Subcutaneous abdominal adipose tissue (tissue), 5 donors: ENCODE measurements around the gene AACS.

Experiments used
- H3K27ac ChIP-seq: one replicate; pipeline ENCODE4 v1.7.0; 2013; ENCODE audit warnings: low read depth, mild to moderate bottlenecking, inconsistent platforms, low read length, moderate library complexity
- H3K27me3 ChIP-seq, 5 donors: one replicate each; pipeline ENCODE4 v1.7.0; 2013; ENCODE audit warnings: low read length in 5 of 5, inconsistent platforms in 1 of 5; ENCODE audit not compliant: control insufficient read depth in 5 of 5, insufficient read depth in 4 of 5
- H3K36me3 ChIP-seq, 5 donors: one replicate each; pipeline ENCODE4 v1.7.0; 2013; ENCODE audit warnings: low read length in 5 of 5; ENCODE audit not compliant: control insufficient read depth in 5 of 5, insufficient read depth in 5 of 5
- H3K4me1 ChIP-seq, 5 donors: one replicate each; pipeline ENCODE4 v1.7.0; 2013; ENCODE audit warnings: low read length in 5 of 5, mild to moderate bottlenecking in 3 of 5, moderate library complexity in 1 of 5; ENCODE audit not compliant: control insufficient read depth in 5 of 5, insufficient read depth in 5 of 5
- H3K4me3 ChIP-seq, 5 donors: one replicate each; pipeline ENCODE4 v1.7.0; 2013; ENCODE audit warnings: low read length in 5 of 5, low read depth in 1 of 5
- H3K9ac ChIP-seq, 5 donors: one replicate each; pipeline ENCODE4 v1.7.0; 2013; ENCODE audit warnings: low read length in 5 of 5, mild to moderate bottlenecking in 4 of 5, moderate library complexity in 3 of 5
- H3K9me3 ChIP-seq, 5 donors: one replicate each; pipeline ENCODE4 v1.7.0; 2013; ENCODE audit warnings: low read length in 5 of 5; ENCODE audit not compliant: control insufficient read depth in 5 of 5
- donor health status: healthy.
- donor health status: healthy.
- donor health status: healthy.
- donor health status: healthy.
- donor health status: healthy.

Gene AACS

DNA sequence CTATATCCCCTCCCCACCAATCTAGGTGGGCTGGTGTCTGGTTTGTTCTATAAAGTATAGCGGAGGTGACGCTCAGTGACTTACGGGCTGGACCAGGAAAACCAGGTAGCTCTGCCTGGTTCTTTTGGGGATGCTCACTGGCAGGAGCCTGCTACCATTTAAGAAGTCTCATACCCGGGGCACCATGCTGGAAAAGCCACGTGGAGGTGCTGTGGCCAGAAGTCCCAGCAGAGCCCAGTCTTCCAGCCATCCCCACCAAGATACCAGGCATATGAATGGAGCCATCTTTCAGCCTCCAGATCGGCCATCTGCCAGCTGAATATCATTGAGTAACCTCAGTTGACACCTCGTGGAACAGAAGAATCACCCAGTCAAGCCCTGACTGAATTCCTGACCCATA, 87.2 kb downstream of the AACS start:
- no peaks in the 10 kb centered on the region for H3K36me3 ChIP-seq
- no peak overlapping the region for H3K4me3 ChIP-seq
- no peaks in the 10 kb centered on the region for H3K4me1 ChIP-seq
- no peak overlapping the region for H3K9ac ChIP-seq
- peaks cover 0 to 8% (median 6%) of the 10 kb centered on the region in 5 donors for H3K9me3 ChIP-seq
- no peaks in the 10 kb centered on the region for H3K27me3 ChIP-seq
- H3K27ac ChIP-seq: no peak overlapping the region

DNA sequence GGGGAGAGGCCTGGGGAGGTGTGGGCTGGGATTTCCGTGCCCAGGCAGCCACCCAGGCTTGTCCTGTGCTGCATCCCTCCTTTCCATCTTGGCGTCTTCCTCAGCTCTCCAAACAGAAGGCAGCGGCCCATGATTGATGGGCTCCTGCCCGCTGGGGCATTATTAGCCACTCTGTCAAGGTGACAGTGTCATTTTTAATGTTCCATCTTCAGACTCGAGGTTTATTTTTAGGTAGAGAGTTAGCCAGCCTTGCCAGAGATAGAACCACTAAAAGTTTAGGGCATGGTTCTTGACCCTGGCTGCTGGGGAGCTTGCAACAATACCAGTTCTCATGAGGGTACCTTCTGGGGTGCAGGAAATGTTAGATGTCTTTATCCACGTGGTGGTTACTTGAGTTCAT, 90.1 kb downstream of the AACS start:
- no peaks in the 10 kb centered on the region for H3K36me3 ChIP-seq
- H3K9me3 ChIP-seq: peaks cover 0 to 8% (median 6%) of the 10 kb centered on the region in 5 donors
- no peaks in the 10 kb centered on the region for H3K4me1 ChIP-seq
- H3K27me3 ChIP-seq: no peaks in the 10 kb centered on the region
- no peak overlapping the region for H3K27ac ChIP-seq
- no peak overlapping the region for H3K4me3 ChIP-seq
- H3K9ac ChIP-seq: no peak overlapping the region

DNA sequence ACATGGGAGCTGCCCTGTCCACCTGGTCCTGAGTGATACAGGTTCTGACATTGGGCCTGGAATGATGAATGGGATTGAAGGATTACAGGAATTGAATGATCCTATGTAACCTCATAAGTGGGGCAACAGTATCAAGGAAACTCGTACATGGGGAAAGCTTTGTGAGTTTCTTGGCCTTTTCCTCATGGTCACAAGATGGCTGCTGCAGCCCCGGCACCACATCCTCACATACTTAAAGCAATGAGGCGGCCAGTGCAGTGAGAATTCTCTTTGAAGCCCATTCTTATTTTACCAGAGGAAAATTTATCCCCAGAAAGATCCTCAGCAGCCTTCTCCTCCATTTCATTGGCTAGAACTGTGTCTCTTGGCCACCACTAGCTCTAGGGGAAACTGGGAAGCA, 91.9 kb downstream of the AACS start:
- Histone ChIP-seq H3K9me3 (peaks cover 0 to 8% (median 6%) of the 10 kb centered on the region in 5 donors), H3K4me1 (no peaks in the 10 kb centered on the region)

DNA sequence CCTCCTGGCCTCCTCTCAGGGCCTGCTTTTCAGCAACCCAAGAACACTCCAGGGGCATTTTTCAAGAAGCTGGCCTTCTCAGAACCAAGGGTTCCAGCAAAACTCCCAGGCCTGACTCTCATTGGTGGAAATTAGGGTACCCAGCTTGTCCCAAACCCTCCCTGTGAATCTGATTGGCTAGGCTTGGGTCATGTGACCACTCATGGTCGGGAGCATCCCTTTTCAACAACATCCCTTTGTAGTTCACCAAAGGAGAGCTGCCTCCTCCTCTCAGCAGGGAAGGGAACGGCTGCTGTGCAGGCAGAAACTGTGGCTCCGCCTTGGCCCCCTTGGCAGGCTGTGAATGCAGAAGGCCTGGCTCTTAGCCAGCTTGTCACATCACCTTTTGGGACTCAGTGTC, 94.5 kb downstream of the AACS start:
- Histone ChIP-seq H3K36me3 (no peaks in the 10 kb centered on the region), H3K9me3 (peaks cover 0 to 8% (median 6%) of the 10 kb centered on the region in 5 donors), H3K27me3 (no peaks in the 10 kb centered on the region), H3K4me3 (no peak overlapping the region), H3K9ac (no peak overlapping the region), H3K4me1 (no peaks in the 10 kb centered on the region), H3K27ac (no peak overlapping the region)

More for the DNA sequence above, 91.9 kb downstream of the AACS start:
- H3K4me3 ChIP-seq: no peak overlapping the region
- H3K36me3 ChIP-seq: no peaks in the 10 kb centered on the region
- no peak overlapping the region for H3K9ac ChIP-seq
- H3K27ac ChIP-seq: no peak overlapping the region
- no peaks in the 10 kb centered on the region for H3K27me3 ChIP-seq

GRCh38 chr12:125160281-125160955, 95.2 kb downstream of the AACS start:
- H3K4me1 ChIP-seq: no peaks in the 10 kb centered on the region
- H3K9ac ChIP-seq: no peak overlapping the region
- no peak overlapping the region for H3K4me3 ChIP-seq
- no peak overlapping the region for H3K27ac ChIP-seq
- H3K36me3 ChIP-seq: no peaks in the 10 kb centered on the region
- peaks cover 0 to 8% (median 6%) of the 10 kb centered on the region in 5 donors for H3K9me3 ChIP-seq
- H3K27me3 ChIP-seq: no peaks in the 10 kb centered on the region

- Histone ChIP-seq H3K4me3 (no peak overlapping the region), H3K4me1 (no peaks in the 10 kb centered on the region), H3K9ac (no peak overlapping the region), H3K9me3 (peaks cover 0 to 7% (median 6%) of the 10 kb centered on the region in 5 donors), H3K36me3 (no peaks in the 10 kb centered on the region), H3K27ac (no peak overlapping the region), H3K27me3 (peaks cover 0 to 4% (median 0%) of the 10 kb centered on the region in 5 donors)
Observed at GRCh38 chr12:125161712-125162022, 96.4 kb downstream of the AACS start.

DNA sequence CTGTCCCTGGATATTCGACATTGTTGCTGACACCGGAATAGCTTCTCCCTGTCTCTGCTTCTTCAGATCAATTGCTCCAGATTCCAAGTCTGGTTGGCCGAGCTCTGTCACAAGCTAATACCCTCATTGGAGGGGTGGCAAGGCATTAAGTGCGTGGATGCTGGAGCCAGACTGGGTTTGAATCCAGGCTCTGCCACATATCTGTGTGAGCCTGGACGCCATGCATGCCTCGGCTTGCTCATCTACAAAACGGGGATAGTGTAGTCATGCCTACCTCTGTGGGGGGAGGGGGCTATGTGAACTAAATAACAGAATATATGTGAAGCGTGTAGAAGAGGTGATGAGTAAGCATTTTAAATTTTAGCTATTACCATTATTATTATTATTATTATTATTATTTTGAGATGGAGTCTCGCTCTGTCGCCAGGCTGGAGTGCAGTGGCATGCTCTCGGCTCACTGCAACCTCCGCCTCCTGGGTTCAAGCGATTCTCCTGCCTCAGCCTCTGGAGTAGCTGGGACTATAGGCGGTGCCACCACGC, 97.3 kb downstream of the AACS start:
- peaks cover 0 to 4% (median under 1%) of the 10 kb centered on the region in 5 donors for H3K27me3 ChIP-seq
- no peak overlapping the region for H3K9ac ChIP-seq
- H3K9me3 ChIP-seq: no peaks in the 10 kb centered on the region
- H3K4me3 ChIP-seq: no peak overlapping the region
- H3K36me3 ChIP-seq: no peaks in the 10 kb centered on the region
- H3K4me1 ChIP-seq: no peaks in the 10 kb centered on the region
- H3K27ac ChIP-seq: no peak overlapping the region

- Histone ChIP-seq H3K4me1 (no peaks in the 10 kb centered on the region), H3K9me3 (no peaks in the 10 kb centered on the region), H3K36me3 (no peaks in the 10 kb centered on the region), H3K27me3 (peaks cover 0 to 5% (median 3%) of the 10 kb centered on the region in 5 donors), H3K4me3 (no peak overlapping the region), H3K27ac (no peak overlapping the region), H3K9ac (no peak overlapping the region)
Observed at GRCh38 chr12:125163148-125163547, 97.9 kb downstream of the AACS start.

GRCh38 chr12:125164541-125164940, 99.3 kb downstream of the AACS start:
- no peak overlapping the region for H3K27ac ChIP-seq

DNA sequence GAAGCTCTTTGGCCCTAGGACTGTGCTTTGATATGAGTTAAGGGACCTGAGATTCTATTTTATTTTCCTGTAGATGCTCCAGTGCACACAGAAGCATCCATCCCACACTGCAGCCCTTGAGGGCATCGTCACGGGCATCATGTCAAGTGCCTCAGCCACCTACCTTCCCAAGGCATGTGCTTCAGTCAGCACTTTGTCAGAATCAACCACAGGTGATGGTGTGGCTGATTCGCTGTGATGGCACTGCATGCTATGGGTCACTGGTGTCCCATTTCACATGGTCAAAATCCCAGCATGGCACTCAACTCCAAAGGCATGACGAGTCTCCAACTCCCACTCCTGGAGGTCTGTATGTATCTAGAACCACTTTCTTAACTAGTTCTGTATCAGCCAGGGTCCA, 100.8 kb downstream of the AACS start:
- H3K4me1 ChIP-seq: no peaks in the 10 kb centered on the region
- no peak overlapping the region for H3K4me3 ChIP-seq
- peaks cover 0 to 5% (median 3%) of the 10 kb centered on the region in 5 donors for H3K27me3 ChIP-seq
- no peak overlapping the region for H3K27ac ChIP-seq
- no peaks in the 10 kb centered on the region for H3K36me3 ChIP-seq
- peaks cover 2 to 8% (median 5%) of the 10 kb centered on the region in 5 donors for H3K9me3 ChIP-seq
- H3K9ac ChIP-seq: no peak overlapping the region

More at GRCh38 chr12:125164541-125164940, 99.3 kb downstream of the AACS start:
- no peaks in the 10 kb centered on the region for H3K4me1 ChIP-seq
- no peaks in the 10 kb centered on the region for H3K36me3 ChIP-seq
- H3K9ac ChIP-seq: no peak overlapping the region
- peaks cover 2 to 6% (median 4%) of the 10 kb centered on the region in 5 donors for H3K9me3 ChIP-seq
- no peak overlapping the region for H3K4me3 ChIP-seq
- H3K27me3 ChIP-seq: peaks cover 0 to 5% (median 3%) of the 10 kb centered on the region in 5 donors
